ENCODE measurements around the gene TBX10.

TBX10 gene

DNA sequence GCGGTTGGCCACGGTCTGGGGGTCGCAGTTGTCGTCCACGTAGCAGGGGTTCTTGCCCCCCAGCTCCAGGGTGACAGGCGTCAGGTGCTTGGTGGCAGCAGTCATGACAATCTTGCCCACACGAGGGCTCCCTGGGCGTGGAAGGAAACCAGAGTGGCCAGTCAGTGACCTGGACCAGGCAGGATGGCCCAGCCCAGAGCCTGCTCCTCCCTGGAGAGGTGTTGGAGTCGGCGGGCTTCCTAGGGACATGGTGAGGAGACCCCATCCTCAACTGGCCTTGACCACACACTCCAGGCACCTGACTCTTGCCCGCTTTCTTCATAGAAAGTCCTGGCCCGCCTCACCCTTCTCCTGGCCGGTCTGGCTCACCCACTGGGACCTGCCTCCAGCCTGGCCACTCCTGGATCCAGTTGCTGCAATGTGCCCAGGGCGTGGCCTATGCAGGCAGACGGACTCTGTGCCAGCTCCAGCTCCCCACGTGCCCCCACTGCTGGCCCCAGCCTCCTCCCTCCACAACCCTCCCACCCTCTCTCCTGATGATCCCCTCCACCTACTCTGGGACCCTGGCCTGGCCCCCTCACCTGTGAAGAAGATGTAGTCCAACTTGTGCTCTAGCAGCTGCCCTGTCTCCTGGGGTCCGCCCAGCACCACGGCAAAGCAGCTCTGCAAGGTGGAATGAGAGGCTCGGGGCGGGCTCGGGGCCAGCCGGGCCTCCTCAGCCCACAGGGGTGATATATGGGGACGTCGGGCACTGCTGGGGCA lies 26.2 kb upstream of the TBX10 start:
- Histone ChIP-seq H3K9me3 (no peaks in the 10 kb centered on the region), H3K4me3 (ENCODE audit: low read depth in 1 of 2, low read length in 1 of 2) (no peak overlapping the region), H3K27me3 (no peaks in the 10 kb centered on the region), H3K4me1 (ENCODE audit: control insufficient read depth in 1 of 2, insufficient read depth in 1 of 2, low read depth in 1 of 2, low read length in 1 of 2) (no peaks in the 10 kb centered on the region), H3K27ac (no peak overlapping the region), H3K36me3 (no peaks in the 10 kb centered on the region)
- no peak for TF ChIP-seq CTCF (IDR thresholded peaks at IDR 0.05)

- Histone ChIP-seq H3K27me3 (no peaks in the 10 kb centered on the region), H3K4me1 (ENCODE audit: control insufficient read depth in 1 of 2, insufficient read depth in 1 of 2, low read depth in 1 of 2, low read length in 1 of 2) (no peaks in the 10 kb centered on the region), H3K36me3 (no peaks in the 10 kb centered on the region), H3K27ac (no peak overlapping the region), H3K4me3 (ENCODE audit: low read depth in 1 of 2, low read length in 1 of 2) (no peak overlapping the region), H3K9me3 (no peaks in the 10 kb centered on the region)
- TF ChIP-seq CTCF (IDR thresholded peaks at IDR 0.05), result no peak
These were observed 25.4 kb upstream of the TBX10 start for GRCh38 chr11:67664696-67665540.

DNA sequence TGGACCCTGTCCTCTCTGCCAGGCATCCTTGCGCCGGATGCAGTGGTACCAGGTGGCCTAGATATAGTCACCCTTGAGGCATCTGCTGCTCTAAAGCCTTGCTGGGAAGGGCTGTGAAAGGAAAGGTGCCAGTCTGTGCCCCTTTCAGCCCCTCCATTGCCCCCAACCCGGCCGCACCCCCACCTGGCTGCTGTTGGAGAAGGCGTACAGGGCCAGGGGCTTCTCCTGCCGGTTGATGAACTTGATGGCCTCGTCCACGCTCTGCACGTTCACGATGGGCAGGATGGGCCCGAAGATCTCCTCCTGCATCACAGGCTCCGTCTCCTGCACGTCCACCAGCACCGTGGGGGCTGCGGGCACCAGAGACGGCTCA lies 24.6 kb upstream of the TBX10 start:
- no peaks in the 10 kb centered on the region for H3K36me3 ChIP-seq
- no peaks in the 10 kb centered on the region for H3K27me3 ChIP-seq
- TF ChIP-seq CTCF (IDR thresholded peaks at IDR 0.05), result no peak
- no peak overlapping the region for H3K27ac ChIP-seq
- H3K4me1 ChIP-seq (ENCODE audit: control insufficient read depth in 1 of 2, insufficient read depth in 1 of 2, low read depth in 1 of 2, low read length in 1 of 2), result no peaks in the 10 kb centered on the region
- H3K9me3 ChIP-seq, result no peaks in the 10 kb centered on the region
- H3K4me3 ChIP-seq (ENCODE audit: low read depth in 1 of 2, low read length in 1 of 2), result no peak overlapping the region

DNA sequence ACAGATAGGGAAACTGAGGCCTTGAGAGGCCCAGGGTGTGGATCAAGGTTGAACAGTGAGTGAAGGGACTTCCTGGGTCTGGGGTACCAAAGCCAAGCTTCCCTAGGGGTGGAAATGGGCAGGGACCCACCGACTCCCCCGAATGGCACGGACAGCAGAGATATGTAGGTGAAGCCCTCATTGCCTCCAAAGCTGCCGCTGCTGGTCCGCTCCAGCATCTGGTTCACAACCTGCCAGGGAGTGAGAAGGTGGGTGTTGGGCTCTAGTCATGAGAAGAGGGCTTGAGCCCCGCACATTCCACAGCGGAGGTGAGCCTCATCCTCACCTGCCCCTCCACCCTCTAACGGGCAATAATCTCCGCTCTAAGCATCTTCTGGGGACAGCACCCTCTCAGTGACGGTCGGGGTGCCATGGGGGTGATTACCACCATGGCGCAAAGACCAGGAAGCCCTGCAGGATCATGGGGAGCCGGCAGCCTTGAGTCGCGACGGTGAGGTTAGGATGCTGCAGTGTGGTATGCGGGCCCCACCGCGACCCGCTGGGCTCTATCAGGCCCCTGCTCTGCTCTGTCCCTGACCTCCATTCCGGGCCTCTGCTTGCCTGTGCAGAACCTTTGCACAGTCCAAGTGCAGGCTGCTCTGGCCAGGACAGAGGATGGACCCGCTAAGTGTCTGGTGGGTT lies 24.1 kb upstream of the TBX10 start:
- no peak overlapping the region for H3K4me3 ChIP-seq (ENCODE audit: low read depth in 1 of 2, low read length in 1 of 2)
- H3K4me1 ChIP-seq (ENCODE audit: control insufficient read depth in 1 of 2, insufficient read depth in 1 of 2, low read depth in 1 of 2, low read length in 1 of 2), result no peaks in the 10 kb centered on the region
- no peaks in the 10 kb centered on the region for H3K27me3 ChIP-seq
- no peak overlapping the region for H3K27ac ChIP-seq
- no peaks in the 10 kb centered on the region for H3K9me3 ChIP-seq
- no peaks in the 10 kb centered on the region for H3K36me3 ChIP-seq
- no peak for TF ChIP-seq CTCF (IDR thresholded peaks at IDR 0.05)

DNA sequence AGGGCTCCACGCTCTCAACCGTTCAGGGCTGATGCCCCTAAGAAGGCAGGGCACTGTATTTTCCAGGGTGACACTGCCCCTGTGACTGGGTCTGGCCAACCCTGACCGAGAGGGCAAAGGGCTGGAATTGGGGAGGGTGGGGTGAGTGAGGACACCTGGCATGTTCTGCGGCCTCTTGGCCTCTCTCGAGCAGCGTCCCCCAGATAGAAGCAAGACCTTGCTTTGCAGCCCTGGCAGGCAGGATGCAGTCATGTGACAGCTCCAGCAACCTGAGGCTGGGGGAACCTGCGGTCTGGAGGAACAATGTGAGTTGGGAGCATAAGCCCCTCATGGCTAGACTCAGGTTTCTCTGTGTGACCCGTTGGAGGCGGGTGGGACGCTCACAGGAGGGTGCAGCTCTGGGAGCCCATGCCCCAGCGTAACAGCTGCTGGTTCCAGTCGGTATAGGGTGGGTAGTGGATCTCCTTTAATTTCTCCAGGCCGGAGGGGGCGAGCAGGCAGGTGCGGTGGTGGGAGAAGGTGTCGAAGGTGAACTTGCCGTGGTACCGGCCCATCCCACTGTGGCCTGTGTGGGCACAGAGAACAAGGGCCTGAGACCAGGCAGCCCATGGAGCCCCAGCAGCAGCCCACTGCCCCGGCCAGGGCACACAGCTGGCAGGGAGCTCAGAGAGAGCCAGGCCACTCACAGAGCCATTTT lies 23.4 kb upstream of the TBX10 start:
- Histone ChIP-seq H3K27ac (no peak overlapping the region), H3K4me3 (ENCODE audit: low read depth in 1 of 2, low read length in 1 of 2) (no peak overlapping the region), H3K4me1 (ENCODE audit: control insufficient read depth in 1 of 2, insufficient read depth in 1 of 2, low read depth in 1 of 2, low read length in 1 of 2) (no peaks in the 10 kb centered on the region), H3K9me3 (no peaks in the 10 kb centered on the region), H3K27me3 (no peaks in the 10 kb centered on the region), H3K36me3 (no peaks in the 10 kb centered on the region)
- TF ChIP-seq CTCF (IDR thresholded peaks at IDR 0.05), result no peak

Data from neutrophil (primary cell).